ENCODE results near the gene SRCAP.

DNA sequence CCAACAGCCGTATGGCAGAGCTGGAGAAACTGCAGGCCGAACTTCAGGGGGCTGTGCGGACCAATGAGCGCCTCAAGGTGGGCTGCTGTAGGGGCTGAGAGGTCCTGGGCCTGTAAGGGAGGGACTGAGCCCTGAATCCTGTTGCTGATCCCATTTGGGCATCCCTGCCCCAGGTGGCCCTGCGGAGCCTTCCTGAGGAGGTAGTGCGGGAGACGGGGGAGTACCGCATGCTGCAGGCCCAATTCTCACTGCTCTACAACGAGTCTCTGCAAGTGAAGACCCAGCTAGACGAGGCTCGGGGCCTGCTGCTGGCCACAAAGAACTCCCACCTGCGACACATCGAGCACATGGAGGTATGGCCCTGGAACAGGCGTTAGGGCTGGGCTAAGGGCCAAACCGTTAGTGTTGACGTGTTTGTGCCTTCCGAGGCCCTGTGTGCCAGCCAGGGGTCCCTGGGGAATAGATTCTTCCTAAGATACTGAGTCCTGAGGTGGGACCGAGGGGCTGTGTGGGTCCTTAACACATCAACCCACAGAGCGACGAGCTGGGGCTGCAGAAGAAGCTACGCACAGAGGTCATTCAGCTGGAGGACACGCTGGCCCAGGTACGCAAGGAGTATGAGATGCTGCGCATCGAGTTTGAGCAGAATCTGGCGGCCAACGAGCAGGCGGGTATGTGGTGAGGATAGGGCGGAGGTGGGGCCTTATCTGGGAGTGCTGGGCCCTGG lies 67.4 kb downstream of the SRCAP start:
- TF ChIP-seq, protein P1, sequence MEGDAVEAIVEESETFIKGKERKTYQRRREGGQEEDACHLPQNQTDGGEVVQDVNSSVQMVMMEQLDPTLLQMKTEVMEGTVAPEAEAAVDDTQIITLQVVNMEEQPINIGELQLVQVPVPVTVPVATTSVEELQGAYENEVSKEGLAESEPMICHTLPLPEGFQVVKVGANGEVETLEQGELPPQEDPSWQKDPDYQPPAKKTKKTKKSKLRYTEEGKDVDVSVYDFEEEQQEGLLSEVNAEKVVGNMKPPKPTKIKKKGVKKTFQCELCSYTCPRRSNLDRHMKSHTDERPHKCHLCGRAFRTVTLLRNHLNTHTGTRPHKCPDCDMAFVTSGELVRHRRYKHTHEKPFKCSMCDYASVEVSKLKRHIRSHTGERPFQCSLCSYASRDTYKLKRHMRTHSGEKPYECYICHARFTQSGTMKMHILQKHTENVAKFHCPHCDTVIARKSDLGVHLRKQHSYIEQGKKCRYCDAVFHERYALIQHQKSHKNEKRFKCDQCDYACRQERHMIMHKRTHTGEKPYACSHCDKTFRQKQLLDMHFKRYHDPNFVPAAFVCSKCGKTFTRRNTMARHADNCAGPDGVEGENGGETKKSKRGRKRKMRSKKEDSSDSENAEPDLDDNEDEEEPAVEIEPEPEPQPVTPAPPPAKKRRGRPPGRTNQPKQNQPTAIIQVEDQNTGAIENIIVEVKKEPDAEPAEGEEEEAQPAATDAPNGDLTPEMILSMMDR (IDR thresholded peaks at IDR 0.05): no peak
- TF ChIP-seq POLR2A (IDR thresholded peaks at IDR 0.05) (no peak), POLR2AphosphoS5 (IDR thresholded peaks at IDR 0.05; ENCODE audit: insufficient read depth in 1 of 2, low read depth in 1 of 2) (no peak)
